HG03025 (cell line): Measurements from ENCODE around the gene SH3BP5L.

Experiments used
- ATAC-seq: cut with Tn5 transposase; IDR thresholded peaks from one replicate; pipeline ENCODE4 v1.9.1; 2021; ENCODE audit warnings: mild to moderate bottlenecking, moderate library complexity; ENCODE audit not compliant: unreplicated experiment, low FRiP score

The SH3BP5L gene

DNA sequence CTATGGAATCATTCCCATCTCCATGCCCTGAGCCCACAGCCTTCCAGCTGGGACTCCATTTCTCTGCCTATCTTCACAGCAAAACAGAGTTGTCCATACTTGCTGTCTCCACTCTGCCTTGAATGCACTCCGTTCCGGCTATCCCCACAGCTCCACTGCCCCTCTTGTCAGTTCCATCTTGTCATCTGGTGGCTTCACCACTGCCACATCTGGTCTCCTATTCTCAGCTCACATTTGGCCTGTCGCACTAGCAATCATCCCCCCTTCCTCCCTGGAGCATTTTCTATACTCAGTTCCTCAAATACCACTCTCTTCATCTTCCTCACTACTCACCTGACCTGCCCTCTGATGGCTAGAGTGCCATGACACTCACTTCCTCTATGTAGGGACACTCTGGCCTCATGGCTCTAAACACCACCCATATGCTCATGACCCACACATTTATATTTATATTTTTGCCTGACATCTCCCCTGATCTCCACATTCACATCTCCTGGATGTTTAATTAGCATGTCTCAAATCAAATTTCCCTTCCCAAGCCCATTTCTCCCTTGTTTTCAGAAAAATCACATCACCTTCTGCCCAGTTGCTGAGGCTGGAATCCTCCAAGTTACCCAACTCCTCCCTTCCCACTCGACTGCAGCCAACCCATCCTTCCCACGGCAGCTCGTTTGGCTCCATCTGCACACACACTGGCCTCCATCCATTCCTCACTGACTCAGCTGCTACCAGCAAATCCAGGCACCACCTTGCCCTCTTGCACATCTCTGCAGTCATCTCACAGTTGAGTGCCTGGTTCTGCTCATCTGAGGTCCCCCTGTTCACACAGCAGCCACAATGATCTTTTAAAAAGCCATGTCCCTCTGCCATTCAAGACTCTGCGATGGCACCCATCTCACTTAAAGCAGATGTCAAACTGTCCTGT, 27.0 kb upstream of the SH3BP5L start:
- no peak for ATAC-seq

DNA sequence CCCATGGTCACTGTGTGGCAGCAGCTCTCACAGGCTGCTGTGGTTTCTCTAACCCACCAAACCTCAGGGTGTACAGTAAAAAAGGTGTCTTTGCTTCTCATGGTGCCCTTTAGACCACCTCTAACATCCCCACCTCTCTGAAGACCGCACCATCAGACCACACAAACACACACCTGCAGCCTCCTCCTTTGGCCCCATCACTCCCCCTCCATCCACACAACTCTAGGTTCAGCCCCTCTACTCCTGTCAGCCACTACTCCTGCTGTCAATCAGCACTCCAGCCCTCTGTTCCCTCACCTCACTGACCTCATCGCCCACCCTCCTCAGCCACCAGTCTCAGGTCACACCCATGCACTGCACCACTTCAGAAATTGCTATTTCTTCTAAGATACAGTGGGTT, 25.7 kb upstream of the SH3BP5L start:
- ATAC-seq: no peak

DNA sequence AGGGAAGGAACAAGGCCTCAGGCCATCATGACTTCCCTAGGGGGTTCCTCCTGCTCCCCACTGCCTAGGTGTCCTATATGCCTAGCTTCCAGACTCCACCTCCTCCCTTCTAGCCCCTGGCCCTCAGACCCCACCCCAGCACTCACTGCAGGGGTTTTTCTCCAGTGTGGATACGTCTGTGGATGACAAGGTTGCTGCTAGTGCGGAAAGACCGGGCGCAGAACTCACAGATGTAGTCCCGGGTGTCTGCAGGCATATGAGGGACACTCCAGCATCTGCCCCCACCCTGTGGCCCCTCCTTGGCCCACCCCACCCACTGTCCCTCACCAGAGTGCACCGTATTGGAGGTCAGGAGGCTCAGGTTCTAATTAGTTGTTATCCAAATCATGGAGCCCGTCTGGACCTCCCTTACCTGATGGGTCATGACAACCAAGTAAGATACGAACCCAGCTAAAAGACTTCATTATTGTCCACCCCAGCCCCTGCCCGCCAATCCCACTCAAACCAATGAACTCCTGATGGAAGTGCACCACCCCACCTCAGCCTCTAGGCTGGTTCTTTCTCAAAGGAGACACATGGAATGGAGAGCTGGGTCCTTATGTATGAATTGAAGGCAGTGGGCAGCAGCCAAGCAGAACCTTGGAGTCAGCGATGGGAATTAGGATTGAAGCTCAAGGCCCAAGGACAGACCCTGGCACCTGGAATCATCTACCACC, 25.0 kb upstream of the SH3BP5L start:
- ATAC-seq: no peak

DNA sequence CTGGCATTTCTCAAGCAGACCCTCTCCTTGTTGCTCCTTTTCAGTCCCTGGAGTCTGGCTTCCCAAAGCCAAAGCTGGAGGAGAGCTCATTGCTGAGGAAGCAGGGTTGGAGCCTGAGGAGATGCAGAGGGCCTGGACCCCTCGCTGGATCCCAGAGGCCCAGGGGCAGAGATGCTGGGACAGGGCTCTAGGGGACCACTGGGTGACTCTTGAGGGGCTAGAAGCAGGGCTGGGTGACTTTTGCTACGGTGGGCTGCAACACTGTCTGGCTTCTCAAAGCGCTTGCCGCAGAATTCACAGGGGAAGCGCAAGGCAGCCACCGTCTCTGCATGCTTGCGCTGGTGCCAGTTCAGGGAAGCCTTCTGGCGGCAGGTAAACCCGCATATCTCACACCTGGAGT, 24.4 kb upstream of the SH3BP5L start:
- no peak for ATAC-seq

DNA sequence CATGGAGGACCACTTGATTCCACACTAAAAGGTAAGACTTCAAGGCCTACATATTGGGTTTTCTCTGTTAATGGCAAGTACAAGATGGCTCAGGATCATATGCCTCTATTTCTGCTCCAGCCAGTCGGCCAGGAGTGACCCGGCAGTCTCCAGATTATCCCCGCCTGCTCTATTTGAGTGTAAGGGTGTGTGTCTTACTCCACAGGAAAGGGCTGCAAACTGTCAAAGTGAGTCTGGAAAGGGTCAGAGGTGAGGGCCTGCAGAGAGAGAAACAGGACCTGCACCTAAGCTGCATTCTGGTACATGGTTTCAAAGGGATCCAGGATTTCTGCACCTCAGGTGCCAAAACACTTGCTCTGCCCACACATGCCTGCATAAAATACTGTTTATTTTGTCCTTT, 23.9 kb upstream of the SH3BP5L start:
- no peak for ATAC-seq

DNA sequence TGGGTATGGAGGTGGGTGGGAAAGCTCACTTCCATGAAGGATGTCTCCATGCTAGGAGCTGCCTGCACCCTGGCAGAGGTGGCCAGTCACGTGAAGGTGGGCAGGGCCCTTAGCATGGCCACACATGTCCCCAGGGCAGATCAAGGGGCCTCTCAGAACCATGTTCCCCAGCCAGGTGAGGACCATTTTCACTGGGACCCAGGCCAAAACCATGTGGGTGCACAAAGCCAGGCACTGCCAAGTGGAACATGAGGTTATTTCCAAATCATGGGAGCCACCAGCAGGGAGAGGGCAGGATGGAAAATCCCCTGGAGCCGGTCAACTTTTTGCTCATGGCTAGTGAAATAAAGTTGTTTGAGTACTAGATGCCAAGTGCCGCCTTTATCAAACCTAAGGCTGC, 23.4 kb upstream of the SH3BP5L start:
- ATAC-seq: no peak

DNA sequence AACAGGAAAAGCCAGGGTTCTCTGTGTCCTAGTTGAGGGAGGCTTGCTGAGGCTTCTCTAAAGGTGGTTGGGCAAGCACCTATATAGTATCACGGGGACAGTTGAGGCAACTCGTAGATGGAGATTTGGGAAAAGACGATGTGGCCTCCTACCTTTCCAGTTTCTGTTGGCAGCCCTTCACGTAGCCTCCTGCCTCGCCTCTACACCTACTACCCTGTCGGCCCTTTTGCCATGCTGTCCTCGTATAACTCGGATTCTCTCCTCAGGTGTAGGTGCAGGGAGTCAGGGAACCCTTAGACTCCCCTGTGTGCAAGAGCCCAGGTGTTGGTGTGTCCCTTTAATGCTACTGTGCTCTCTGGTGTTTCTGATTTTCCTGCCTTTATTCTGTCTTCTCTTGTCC, 22.9 kb upstream of the SH3BP5L start:
- no peak for ATAC-seq

DNA sequence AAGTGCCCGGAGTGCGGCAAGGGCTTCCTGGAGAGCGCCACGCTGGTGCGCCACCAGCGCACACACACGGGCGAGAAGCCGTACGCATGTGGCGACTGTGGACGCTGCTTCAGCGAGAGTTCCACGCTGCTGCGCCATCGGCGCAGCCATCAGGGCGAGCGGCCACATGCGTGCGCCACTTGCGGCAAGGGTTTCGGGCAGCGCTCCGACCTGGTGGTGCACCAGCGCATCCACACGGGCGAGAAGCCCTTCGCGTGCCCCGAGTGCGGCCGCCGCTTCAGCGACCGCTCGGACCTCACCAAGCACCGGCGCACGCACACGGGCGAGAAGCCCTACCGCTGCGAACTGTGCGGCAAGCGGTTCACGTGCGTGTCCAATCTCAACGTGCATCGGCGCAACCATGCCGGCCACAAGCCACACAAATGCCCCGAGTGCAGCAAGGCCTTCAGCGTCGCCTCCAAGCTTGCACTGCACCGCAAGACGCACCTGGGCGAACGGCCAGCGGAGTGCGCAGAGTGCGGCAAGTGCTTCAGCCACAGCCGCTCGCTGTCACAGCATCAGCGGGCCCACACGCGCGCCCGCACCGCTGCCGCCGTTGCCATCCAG, 22.3 kb upstream of the SH3BP5L start:
- ATAC-seq: no peak

DNA sequence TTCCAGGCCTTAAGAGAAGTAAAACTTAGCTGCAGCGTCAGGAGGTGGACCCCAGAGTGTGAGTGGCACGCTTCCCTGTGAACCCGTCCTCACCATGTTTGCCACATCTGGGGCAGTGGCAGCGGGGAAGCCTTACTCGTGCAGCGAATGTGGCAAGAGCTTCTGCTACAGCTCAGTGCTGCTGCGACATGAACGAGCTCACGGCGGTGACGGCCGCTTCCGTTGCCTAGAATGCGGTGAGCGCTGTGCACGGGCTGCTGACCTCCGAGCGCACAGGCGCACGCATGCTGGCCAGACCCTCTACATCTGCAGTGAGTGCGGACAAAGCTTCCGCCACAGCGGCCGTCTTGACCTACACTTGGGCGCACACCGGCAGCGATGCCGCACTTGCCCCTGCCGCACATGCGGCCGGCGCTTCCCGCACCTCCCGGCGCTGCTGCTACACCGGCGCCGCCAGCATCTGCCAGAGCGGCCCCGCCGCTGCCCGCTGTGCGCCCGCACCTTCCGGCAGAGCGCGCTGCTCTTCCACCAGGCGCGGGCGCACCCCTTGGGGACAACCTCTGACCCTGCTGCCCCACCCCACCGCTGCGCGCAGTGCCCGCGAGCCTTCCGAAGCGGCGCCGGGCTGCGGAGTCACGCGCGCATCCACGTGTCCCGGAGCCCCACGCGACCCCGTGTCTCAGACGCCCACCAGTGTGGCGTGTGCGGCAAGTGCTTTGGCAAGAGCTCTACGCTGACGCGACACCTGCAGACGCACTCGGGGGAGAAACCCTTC, 21.7 kb upstream of the SH3BP5L start:
- ATAC-seq: no peak

DNA sequence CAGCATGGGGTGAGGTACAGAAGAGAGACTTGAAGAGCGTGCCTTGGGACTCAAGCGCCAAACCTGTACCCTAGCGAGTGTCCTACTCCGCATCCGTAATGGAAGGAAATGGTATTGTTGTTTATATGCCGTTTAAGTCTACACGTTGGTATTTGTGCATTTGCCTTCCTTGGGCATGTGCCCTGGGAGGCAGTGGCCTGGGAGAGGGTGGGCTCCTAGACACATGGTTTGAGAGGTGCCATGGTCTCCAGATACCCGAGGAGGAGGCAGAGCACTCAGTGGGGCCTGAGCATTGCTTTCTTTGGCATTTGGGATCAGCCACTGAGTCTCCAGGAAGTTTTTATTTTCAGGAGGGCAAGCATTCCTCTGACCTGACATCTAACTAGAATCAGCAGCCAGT, 18.8 kb upstream of the SH3BP5L start:
- no peak for ATAC-seq

DNA sequence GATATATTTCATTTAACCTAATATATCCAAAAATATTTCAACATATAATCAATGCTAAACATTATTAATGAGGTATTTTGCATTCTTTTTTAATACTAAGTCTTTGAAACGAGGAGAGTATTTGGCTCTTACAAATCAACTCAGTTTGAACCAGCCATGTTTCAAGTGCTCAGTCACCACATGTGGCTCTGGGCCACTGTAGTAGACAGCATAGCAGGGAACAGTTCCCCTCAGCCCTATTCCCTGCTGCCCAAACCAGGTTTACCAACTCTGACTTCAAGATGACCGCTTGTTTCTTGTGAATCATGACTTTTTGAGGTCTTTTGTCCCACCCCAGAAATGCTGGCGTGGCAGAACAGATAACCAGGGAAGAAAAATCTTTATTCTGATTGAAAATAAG, 18.0 kb upstream of the SH3BP5L start:
- no peak for ATAC-seq

DNA sequence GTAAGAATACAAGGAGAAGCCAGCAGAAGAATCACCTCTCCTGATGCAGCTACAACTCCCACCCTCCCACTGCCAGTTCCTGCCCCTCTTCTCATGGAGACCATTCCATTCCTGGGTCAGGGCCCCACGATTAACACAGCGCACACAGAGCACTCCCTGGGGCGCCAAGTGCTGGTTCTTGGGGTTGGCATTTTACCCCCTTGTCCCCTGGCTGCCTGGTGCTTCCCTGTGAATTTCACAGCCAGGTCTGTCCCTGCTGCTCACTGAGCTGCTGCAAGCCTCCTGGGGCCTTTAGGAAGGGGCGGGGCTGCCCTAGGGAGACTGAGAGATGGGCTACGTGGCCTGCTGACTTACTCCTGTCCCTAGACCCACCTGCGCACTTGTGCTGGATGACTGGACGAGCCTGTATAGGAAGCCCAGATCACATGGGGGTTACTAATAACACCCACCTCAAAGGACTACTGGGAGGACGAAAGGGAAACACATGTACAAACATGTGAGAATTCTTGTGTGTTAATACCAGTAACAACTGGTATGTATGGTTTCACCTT, 17.1 kb upstream of the SH3BP5L start:
- ATAC-seq: no peak

DNA sequence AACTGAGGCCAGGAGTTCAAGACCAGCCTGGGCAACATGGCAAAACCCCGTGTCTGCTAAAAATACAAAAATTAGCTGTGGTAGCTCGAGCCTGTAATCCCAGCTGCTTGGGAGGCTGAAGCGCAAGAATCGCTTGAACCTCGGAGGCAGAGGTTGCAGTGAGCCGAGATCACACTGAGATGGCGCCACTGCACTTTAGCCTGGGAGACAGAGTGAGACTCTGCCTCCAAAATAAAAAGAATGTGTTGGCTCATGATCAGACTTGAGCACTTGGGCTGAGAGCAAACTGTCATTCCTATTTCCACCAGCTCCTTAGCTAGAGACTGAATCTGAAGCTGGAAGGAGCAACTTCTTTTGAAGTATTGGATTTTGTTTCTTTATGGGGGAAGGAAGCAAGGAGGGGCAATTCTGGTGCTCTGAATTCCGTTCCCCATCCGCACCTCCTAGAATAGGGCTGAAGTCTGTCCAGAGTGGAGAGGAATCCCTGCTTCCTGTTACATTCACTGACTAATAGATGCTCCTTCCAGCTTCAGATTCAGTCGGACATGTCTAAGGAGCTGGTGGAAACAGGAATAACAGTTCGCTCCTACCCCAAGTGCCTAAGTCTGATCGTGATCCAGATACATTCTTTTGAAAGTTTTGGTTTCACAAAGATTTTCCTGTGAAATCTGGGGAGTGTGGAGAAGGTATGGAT, 16.1 kb upstream of the SH3BP5L start:
- no peak for ATAC-seq

DNA sequence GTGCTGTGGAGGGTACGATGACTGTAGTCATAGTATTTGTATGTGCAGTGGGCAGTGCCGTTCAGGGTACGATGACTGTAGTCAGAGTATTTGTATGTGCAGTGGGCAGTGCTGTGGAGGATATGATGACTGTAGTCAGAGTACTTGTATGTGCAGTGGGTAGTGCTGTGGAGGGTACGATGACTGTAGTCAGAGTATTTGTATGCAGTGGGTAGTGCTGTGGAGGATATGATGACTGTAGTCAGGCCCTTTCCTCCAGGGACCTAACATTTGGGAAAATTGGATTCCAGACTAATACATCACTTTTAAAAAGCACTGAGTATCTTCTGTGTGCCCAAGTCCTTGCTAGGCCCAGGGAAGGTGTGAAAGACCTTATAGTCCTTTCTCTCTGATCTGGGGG, 15.2 kb upstream of the SH3BP5L start:
- no peak for ATAC-seq

DNA sequence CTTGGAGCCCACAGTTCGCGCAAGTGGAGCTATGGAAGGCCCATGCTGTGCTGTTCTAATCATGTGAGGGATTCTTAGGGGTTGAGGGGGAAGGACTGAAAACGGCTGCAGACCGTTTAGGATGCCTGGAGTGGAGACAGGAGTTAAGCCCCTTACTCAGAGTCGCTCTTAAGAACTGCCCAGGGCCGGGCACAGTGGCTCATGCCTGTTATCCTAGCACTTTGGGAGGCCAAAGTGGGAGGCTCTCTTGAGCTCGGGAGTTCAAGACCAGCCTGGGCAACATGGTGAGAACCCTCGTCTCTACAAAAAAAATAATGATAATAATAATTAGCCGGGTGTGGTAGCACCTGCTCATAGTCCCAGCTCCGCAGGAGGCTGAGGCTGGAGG, 13.4 kb upstream of the SH3BP5L start:
- no peak for ATAC-seq

DNA sequence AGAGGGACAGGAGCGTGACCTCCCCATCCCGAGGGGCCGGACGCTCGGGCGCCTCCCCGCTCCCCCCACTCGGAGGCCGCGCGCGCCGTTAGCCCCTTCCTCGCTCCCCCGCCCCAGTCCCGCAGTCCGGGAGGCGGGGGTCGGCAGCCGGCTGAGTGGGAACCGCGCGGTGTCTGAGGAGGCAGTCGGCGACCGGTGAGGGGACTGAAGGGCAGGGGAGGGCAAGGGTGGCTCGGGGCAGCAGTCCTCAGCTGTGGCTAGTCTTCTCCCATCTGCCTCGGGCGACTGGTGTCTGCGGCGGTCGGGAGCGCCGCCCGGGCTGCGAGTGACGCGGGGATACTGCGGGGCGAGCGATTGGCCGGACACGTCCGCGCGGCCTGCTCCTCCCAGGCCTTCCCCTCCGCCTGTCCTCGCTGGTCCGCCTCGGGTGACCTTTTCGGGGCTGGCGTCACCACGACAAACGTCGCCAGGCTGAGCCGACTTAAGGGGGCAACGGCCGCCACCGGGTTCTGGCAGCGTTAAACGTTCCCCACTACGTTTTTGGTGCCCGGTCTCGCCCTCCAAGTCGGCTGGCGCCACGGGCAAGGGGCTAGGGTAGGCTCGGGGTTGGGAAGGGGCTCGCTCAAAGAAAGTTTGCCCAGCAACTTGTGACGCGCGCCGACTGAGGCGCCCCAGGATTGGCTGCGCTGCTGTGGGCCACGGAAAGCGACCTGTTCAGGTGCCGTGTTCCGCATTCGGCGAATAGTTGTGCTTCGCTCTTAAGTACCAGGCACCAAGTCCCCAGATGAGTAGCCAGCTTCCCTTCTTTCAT, 12.8 kb upstream of the SH3BP5L start:
- peak; percentile 59 for ATAC-seq

DNA sequence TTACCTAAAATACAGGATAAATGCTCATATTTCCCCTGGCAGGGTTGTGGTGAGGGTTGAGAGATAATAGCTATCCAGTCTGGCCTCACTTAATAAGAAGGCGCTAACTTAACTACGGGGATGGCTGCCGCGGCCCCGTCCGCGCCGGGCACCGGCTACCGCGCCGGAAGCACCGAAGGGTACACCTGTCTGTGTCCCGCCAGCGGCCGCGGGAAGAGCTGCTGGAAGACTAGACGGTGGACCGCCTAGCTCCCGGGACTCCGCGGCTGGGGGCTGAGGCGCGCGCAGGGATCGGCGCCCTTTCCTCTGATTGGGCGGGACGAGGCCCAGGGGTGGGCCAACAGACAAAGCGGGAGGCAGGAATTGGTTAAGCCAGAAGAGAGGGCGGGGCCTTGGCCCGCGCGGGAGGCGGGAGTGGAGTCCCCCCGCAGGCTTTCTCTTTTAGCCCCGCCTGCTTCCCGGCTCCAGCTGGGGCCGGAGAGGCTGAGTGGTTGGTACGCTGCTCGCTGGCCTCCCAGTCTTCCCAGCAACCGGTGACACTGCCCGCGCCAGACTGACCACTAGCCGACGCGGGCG, 12.2 kb upstream of the SH3BP5L start, which contains the start of gene ZNF672:
ZNF672 (plus strand) TSS at position 444 of the 576 bp plus-strand sequence. CDS start 9,051 bp downstream, outside the sequence.
- ATAC-seq: peak; percentile 84

DNA sequence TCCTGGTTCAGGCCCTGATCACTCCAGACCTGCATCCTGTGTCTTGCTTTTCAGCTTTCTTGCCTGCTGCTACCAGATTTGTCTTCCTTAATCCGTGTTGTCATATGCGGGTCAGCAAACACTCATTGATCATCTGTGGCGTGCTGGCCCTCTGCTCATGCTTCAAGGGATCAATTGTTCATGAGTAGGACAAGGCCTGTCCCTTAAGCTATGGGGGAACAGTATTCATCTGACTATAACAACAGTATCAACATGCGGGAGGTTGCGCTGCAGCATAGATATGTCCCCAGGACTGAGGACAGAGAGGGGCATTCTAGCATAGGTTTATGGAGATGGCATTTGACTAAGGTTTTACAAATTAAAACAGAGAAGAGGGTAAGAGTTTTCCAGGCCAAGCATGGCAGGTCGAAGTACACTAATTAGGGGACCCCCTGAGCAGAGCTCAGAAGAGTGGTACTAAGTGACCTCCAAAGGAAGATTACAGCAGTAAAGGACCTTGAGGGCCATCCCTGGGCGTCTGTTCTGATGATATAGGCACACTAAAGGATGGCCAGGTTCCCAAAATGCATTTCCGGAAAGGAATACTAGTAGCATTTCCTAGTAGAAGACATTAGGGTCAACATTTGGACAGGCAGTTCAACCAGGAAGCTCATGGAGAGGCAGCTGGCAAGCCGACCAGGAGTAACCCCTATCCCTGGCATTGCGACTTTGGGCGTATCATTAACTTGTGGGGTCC, 11.5 kb upstream of the SH3BP5L start:
- no peak for ATAC-seq
